Pancreas (tissue), 10 donors: ENCODE measurements around the gene UBE2E2. TPM values are rescaled to one million over a fixed set of nuclear protein-coding genes. Genes with fewer than 3 reads are reported as not detected.
"Not testable (repeated sequence)": the region's sequence is repeated elsewhere in the genome, so short reads cannot be mapped to it uniquely, and the experiment has no call there.

Experiments
- ATAC-seq, 4 donors: fragments of 200-7000 bp; cut with Tn5 transposase; one replicate each; pipeline versions ENCODE4 v1.8.0 to v1.9.1; 2020; ENCODE audit warnings: mild to moderate bottlenecking in 4 of 4, moderate library complexity in 4 of 4
- DNase-seq, 6 donors: peaks; one replicate each; pipeline ENCODE4 v3.0.0-alpha.2; 2020
- FAIRE-seq: peaks from 2 replicates; lab custom pipeline; 2012; peaks lifted over from hg19 to GRCh38; lab: Jason Lieb, UNC
- H3K27ac ChIP-seq, 4 donors: fragments of 200-600 bp; sonication (generic); 1 replicate in 3 of 4; 2 replicates in 1 of 4; pipeline versions ENCODE4 v1.5.0 to v1.8.0; 2020
- H3K27me3 ChIP-seq, 4 donors: fragments of 200-600 bp; one replicate each; pipeline ENCODE4 v1.8.0; 2021
- H3K36me3 ChIP-seq, 3 donors: fragments of 200-600 bp; sonication (generic) in 1 of 3; one replicate each; pipeline versions ENCODE4 v1.5.0 to v1.8.0; 2020 to 2021
- H3K4me1 ChIP-seq, 3 donors: fragments of 200-600 bp; one replicate each; pipeline ENCODE4 v1.8.0; 2021
- H3K4me3 ChIP-seq, 4 donors: fragments of 200-600 bp; sonication (generic) in 2 of 4; one replicate each; pipeline versions ENCODE4 v1.5.0 to v1.8.0; 2020 to 2021
- H3K9me3 ChIP-seq, 4 donors: fragments of 200-600 bp; one replicate each; pipeline ENCODE4 v1.8.0; 2021
- WGBS, 2 donors: extraction: QIAGEN DNeasy Blood & Tissue Kit; methylation state at CpG; one replicate each; pipeline ENCODE4 v1.1.7; 2013; 5-methylcytosine and 5-hydroxymethylcytosine counted together
- intact Hi-C, 3 donors: fragments of 100-400 bp; cut with DNase I; formaldehyde crosslinking; loops; one replicate each; pipeline versions ENCODE4 v1.11.1 to v1.14.2; 2022
- polyA plus RNA-seq, 2 donors: library from polyadenylated mRNA; stranded (reverse); fragments of 200-250 nt; gene quantifications; one replicate each; pipeline ENCODE4 v1.2.3, GENCODE V29; 2013
- total RNA-seq, 6 donors: library from RNA; stranded (reverse); fragmentation: NEBNext Ultra II Directional in 4 of 6; extraction: Animal tissue kit (Norgen Biotek cat#: 25700) in 4 of 6; gene quantifications; one replicate each; pipeline versions ENCODE4 v1.2.1 to v1.2.4, GENCODE V29; 2021 to 2023
- TF ChIP-seq, protein P1 (sequence below), 4 donors: fragments of 200-600 bp; sonication (generic) in 3 of 4; IDR thresholded peaks; one replicate each; pipeline versions ENCODE4 v1.5.0 to v1.8.0; 2021; ENCODE audit warnings: antibody characterized with exemption in 4 of 4
- donor health status: healthy with polysubstance abuse.
- donor health status: DM: no; HTN: no; CAD: no; lungs with moderate emphysema.
- donor health status: DM: no; HTN: no; CAD: no.
- donor health status: control.
- donor health status: control.
- donor health status: Bipolar disorder and iron deficiency.
- donor health status: DM: yes; HTN: yes; CAD: no.
- donor health status: DM: no; HTN: no; CAD: no.
- donor health status: DM: no; HTN: no; CAD: no.
- donor health status: DM: yes; HTN: yes; CAD: no.

The UBE2E2 gene
- total and polyA plus RNA-seq, 8 donors = 3.3 to 11.6 (median 5.8) TPM

DNA sequence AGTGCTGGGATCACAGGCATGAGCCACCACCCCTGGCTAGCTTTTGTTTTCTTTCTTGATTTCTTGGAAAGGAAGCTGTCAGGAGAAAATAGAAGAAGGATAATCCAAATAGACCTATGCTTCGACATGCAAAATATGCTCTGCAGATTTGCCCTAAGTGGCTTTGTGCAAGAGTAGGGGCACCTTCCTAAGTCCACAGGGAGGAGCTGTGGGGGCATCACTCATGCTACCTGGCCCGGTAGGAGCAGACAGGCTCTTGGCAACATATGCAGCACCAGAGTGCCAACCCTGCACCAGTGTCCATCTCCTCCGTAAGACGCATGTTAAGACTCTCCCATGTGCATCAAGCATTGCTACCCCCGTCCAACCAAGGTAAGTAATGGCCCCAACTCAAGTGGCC is 411.9 kb downstream of the UBE2E2 start:
- no peaks in the 10 kb centered on the region for H3K27me3 ChIP-seq
- no peak overlapping the region for H3K27ac ChIP-seq
- H3K36me3 ChIP-seq = no peaks in the 10 kb centered on the region
- 88 to 90% methylated on average over 5 of the region's 5 CpGs for WGBS, 2 donors
- intact Hi-C loops = no loop called here
- no peaks in the 10 kb centered on the region for H3K9me3 ChIP-seq
- ATAC-seq (no peak), FAIRE-seq (no peak), DNase-seq (no peak)
- TF ChIP-seq, protein P1, sequence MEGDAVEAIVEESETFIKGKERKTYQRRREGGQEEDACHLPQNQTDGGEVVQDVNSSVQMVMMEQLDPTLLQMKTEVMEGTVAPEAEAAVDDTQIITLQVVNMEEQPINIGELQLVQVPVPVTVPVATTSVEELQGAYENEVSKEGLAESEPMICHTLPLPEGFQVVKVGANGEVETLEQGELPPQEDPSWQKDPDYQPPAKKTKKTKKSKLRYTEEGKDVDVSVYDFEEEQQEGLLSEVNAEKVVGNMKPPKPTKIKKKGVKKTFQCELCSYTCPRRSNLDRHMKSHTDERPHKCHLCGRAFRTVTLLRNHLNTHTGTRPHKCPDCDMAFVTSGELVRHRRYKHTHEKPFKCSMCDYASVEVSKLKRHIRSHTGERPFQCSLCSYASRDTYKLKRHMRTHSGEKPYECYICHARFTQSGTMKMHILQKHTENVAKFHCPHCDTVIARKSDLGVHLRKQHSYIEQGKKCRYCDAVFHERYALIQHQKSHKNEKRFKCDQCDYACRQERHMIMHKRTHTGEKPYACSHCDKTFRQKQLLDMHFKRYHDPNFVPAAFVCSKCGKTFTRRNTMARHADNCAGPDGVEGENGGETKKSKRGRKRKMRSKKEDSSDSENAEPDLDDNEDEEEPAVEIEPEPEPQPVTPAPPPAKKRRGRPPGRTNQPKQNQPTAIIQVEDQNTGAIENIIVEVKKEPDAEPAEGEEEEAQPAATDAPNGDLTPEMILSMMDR (IDR thresholded peaks at IDR 0.05) = no peak
- H3K4me1 ChIP-seq = no peaks in the 10 kb centered on the region
- no peak overlapping the region for H3K4me3 ChIP-seq

DNA sequence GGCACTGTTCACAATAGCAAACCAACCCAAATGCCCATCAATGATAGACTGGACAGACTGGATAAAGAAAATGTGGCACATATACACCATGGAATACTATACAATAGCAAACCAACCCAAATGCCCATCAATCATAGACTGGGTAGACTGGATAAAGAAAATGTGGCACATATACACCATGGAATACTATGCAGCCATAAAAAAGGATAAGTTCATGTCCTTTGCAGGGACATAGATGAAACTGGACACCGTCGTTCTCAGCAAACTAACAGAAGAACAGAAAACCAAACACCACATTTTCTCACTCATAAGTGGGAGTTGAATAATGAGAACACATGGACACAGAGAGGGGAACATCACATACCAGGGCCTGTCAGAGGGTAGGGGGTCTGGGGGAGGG is 415.3 kb downstream of the UBE2E2 start:
- H3K9me3 ChIP-seq, ATAC-seq, H3K4me3 ChIP-seq, intact Hi-C loops, DNase-seq, H3K27me3 ChIP-seq, H3K27ac ChIP-seq, FAIRE-seq, H3K4me1 ChIP-seq, H3K36me3 ChIP-seq: not testable (repeated sequence)
- WGBS, 2 donors = 85 to 95% methylated on average over 2 of the region's 2 CpGs

- Histone ChIP-seq H3K4me3 (no peak overlapping the region), H3K36me3 (no peaks in the 10 kb centered on the region), H3K4me1 (no peaks in the 10 kb centered on the region), H3K9me3 (no peaks in the 10 kb centered on the region), H3K27me3 (no peaks in the 10 kb centered on the region), H3K27ac (no peak overlapping the region)
- ATAC-seq = peak in 1 of 4 donors; percentile 30
- no peak for FAIRE-seq
- TF ChIP-seq, protein P1 (IDR thresholded peaks at IDR 0.05) = no peak
- intact Hi-C loops = no loop called here
- no peak for DNase-seq
- 74 to 75% methylated on average over 12 of the region's 12 CpGs for WGBS, 2 donors
These were observed 416.8 kb downstream of the UBE2E2 start for GRCh38 chr3:23619705-23620637.

DNA sequence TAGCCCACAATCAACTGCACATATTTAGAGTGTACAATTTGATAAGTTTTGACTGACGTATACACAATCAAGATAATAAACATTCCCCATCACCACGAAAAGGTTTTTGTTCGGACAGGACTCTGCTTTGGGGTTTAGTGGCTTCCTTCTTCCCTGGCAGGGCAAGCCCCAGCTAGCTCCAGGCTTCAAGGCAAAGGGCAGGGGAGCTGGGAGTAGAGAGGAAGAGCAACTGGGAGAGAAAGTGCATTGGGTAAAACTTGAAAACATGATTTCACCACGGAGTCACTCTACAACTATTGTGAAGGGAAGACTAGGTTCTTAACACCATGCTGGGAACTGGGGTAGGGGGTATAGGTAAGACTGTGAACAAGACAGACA is 417.5 kb downstream of the UBE2E2 start:
- Histone ChIP-seq H3K4me1 (no peaks in the 10 kb centered on the region), H3K9me3 (no peaks in the 10 kb centered on the region), H3K36me3 (no peaks in the 10 kb centered on the region), H3K27me3 (no peaks in the 10 kb centered on the region), H3K27ac (no peak overlapping the region), H3K4me3 (no peak overlapping the region)
- WGBS, 2 donors = 35 to 50% methylated on average over 4 of the region's 4 CpGs
- DNase-seq (no peak), FAIRE-seq (no peak), ATAC-seq (no peak)
- TF ChIP-seq, protein P1 (IDR thresholded peaks at IDR 0.05) = no peak
- intact Hi-C loops = no loop called here

DNA sequence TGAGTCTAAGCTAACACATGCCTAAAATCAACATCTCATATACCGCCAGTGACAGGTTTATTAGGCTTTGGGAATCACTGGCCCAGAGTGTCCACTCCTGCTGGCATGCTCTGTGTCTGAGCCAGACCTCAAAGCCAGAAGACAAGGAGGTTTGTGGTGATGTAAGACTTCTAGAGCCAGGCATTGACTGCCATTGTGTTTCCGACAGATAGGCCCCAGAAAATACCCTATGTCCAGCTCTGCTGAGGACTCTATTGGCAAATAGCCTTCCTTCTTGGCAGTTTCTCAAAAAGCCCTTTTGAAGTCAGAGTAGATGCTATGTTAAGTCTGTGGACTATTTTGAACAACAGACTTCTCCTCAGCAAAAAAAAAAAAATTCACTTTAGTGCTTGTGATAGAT is 420.7 kb downstream of the UBE2E2 start:
- Histone ChIP-seq H3K27me3 (no peaks in the 10 kb centered on the region), H3K4me3 (no peak overlapping the region), H3K4me1 (no peaks in the 10 kb centered on the region), H3K36me3 (no peaks in the 10 kb centered on the region), H3K9me3 (no peaks in the 10 kb centered on the region), H3K27ac (no peak overlapping the region)
- DNase-seq (no peak), FAIRE-seq (no peak), ATAC-seq (no peak)
- WGBS, 2 donors = 86 to 87% methylated on average over 2 of the region's 2 CpGs
- TF ChIP-seq, protein P1 (IDR thresholded peaks at IDR 0.05) = no peak
- intact Hi-C loops = no loop called here
